ENCODE data around the gene WNT3. TPM values are rescaled to one million over a fixed set of nuclear protein-coding genes. Genes with fewer than 3 reads are reported as not detected.

Gene WNT3
- total RNA-seq, 1 experiment from 2014 or later, result 5.5 TPM

GRCh38 chr17:46717999-46718398 lies 100.5 kb downstream of the WNT3 start:
- POLR2A ChIA-PET, result no interaction called here

More at GRCh38 chr17:46717999-46718398, 100.5 kb downstream of the WNT3 start:
- no peaks in the 10 kb centered on the region for H3K27me3 ChIP-seq (ENCODE audit: insufficient read depth, low read length)
- no peak overlapping the region for H3K27ac ChIP-seq (ENCODE audit: low read depth, low read length)
- no peak overlapping the region for H3K9ac ChIP-seq (ENCODE audit: low read length)
- H3K36me3 ChIP-seq (ENCODE audit: control insufficient read depth in 1 of 2, insufficient read depth in 2 of 2, low read length in 2 of 2), result 0 out of 4 replicates have a peak, but pooled peaks cover 0 to 2% of the 10 kb centered on the region in 2 experiments
- intact Hi-C loops (cut with micrococcal nuclease), result no loop called here
- no TSS peak for BruUV-seq (replicated peaks)
- H3K9me2 ChIP-seq (ENCODE audit: insufficient read depth), result no peaks in the 10 kb centered on the region; the same call in 1 of the 2 replicates
- no peak overlapping the region for H3K4me2 ChIP-seq (ENCODE audit: low read length)
- no peak overlapping the region for H3K4me3 ChIP-seq (replicated peaks in 1 of 2; ENCODE audit: low read depth in 1 of 2, low read length in 2 of 2)
- DNase-seq (ENCODE audit: low read depth, low spot score) (no peak), ATAC-seq (no peak)
- H3K79me2 ChIP-seq (ENCODE audit: insufficient read depth, low read length), result no peaks in the 10 kb centered on the region
- ChIA-PET CTCF (no interaction called here), RAD21 (ENCODE audit: low non-redundant PET in 1 of 2, low total read pairs in 2 of 2, uncharacterized antibody in 2 of 2, unreplicated experiment in 2 of 2) (no interaction called here)
- no peak for TF ChIP-seq EZH2 (IDR thresholded peaks at IDR 0.05)
- no peak for TF ChIP-seq ZFX (IDR thresholded peaks at IDR 0.05)
- TF ChIP-seq CBX3 (IDR thresholded peaks at IDR 0.05; ENCODE audit: low read depth), result no peak
- TF ChIP-seq POLR2A (IDR thresholded peaks at IDR 0.05; ENCODE audit: borderline replicate concordance, extremely low read depth, insufficient read depth, insufficient read length), result no peak
- TF ChIP-seq SIN3A (IDR thresholded peaks at IDR 0.05; ENCODE audit: low read depth), result no peak
- TF ChIP-seq EZH2phosphoT487 (IDR thresholded peaks at IDR 0.05; ENCODE audit: borderline replicate concordance), result no peak
- no peaks in the 10 kb centered on the region for H3K4me1 ChIP-seq (ENCODE audit: control insufficient read depth in 1 of 2, insufficient read depth in 2 of 2, low read length in 2 of 2)
- no peak overlapping the region for H2AFZ ChIP-seq (ENCODE audit: low read depth, low read length, poor library complexity, severe bottlenecking)
- no peaks in the 10 kb centered on the region for H3K9me3 ChIP-seq (ENCODE audit: control insufficient read depth in 1 of 2, insufficient read depth in 1 of 2, low read depth in 1 of 2, low read length in 2 of 2)
- H4K20me1 ChIP-seq (ENCODE audit: insufficient read depth), result no peaks in the 10 kb centered on the region

Other genes with a start within 250 kb of the WNT3 start
- gene ARL17A, start 239.0 kb downstream of the WNT3 start, total RNA-seq (2021; ENCODE audit: unreplicated experiment), result 15.1 TPM
- 61.1 TPM for gene NSF, start 228.0 kb downstream of the WNT3 start, total RNA-seq (2021; ENCODE audit: unreplicated experiment)
- not detected for gene WNT9B, start 32.9 kb upstream of the WNT3 start, total RNA-seq (2021; ENCODE audit: unreplicated experiment)
- 52.9 TPM for gene GOSR2, start 104.5 kb upstream of the WNT3 start, total RNA-seq (2021; ENCODE audit: unreplicated experiment)
- gene RPRML, start 160.6 kb upstream of the WNT3 start, total RNA-seq (2021; ENCODE audit: unreplicated experiment), result not detected

All from HCT116 (cell line).